SK-N-SH (cell line): ENCODE results near the gene NUP133. TPM values are rescaled to one million over a fixed set of nuclear protein-coding genes. Genes with fewer than 3 reads are reported as not detected.

Experiments used
- CTCF ChIA-PET: fragments of 300-600, 350-600 bp; formaldehyde crosslinking; extraction: SDS; loops from one replicate; lab custom pipeline; 2021; lab: Yijun Ruan, JAX
- POLR2A ChIA-PET: fragments of 350-600 bp; sonication (Branson Sonifier 250); formaldehyde crosslinking; extraction: SDS; loops from one replicate; lab custom pipeline; 2020; ENCODE audit warnings: antibody characterized with exemption, inconsistent platforms; lab: Yijun Ruan, JAX
- DNase-seq: peaks from one replicate; pipeline ENCODE4 v3.0.0; 2012
- H2AFZ ChIP-seq: fragments of 200-600 bp; sonication (generic); 2 replicates; pipeline ENCODE4 v1.8.1; 2016; ENCODE audit warnings: antibody characterized with exemption, mild to moderate bottlenecking, low read depth
- H3F3A ChIP-seq: fragments of 200-600 bp; sonication (generic); replicated peaks from 2 replicates; pipeline ENCODE3; 2016; ENCODE audit warnings: antibody characterized with exemption, mild to moderate bottlenecking; ENCODE audit not compliant: insufficient read depth
- H3K27ac ChIP-seq, 2 experiments: fragments of 200-500 bp in 1 of 2; fragments of 200-600 bp in 1 of 2; sonication (Bioruptor generic) in 1 of 2; sonication (generic), shearing (Covaris generic) in 1 of 2; 2 replicates each; pipeline versions ENCODE4 v1.5.1 to v1.6.1; 2014 to 2016; ENCODE audit warnings: low read depth in 2 of 2, inconsistent platforms in 1 of 2, low read length in 1 of 2, mild to moderate bottlenecking in 1 of 2, mixed read lengths in 1 of 2
- H3K27me3 ChIP-seq: fragments of 200-600 bp; sonication (generic), shearing (Covaris generic); 2 replicates; pipeline ENCODE4 v1.6.1; 2016; ENCODE audit warnings: mixed run types; ENCODE audit not compliant: insufficient read depth
- H3K36me3 ChIP-seq, 2 experiments: fragments of 200-500 bp in 1 of 2; fragments of 200-600 bp in 1 of 2; sonication (Bioruptor generic) in 1 of 2; sonication (generic) in 1 of 2; replicated peaks in 1 of 2; 2 replicates each; pipeline versions ENCODE3 to v1.5.1; 2014 to 2016; ENCODE audit warnings: low read length in 1 of 2, mild to moderate bottlenecking in 1 of 2; ENCODE audit not compliant: insufficient read depth in 2 of 2, control insufficient read depth in 1 of 2
- H3K4me1 ChIP-seq, 2 experiments: fragments of 200-500 bp in 1 of 2; fragments of 200-600 bp in 1 of 2; sonication (Bioruptor generic) in 1 of 2; sonication (generic), shearing (Covaris generic) in 1 of 2; 2 replicates each; pipeline versions ENCODE4 v1.5.1 to v1.6.1; 2014 to 2016; ENCODE audit warnings: low read depth in 1 of 2, low read length in 1 of 2, mixed run types in 1 of 2; ENCODE audit not compliant: insufficient read depth in 2 of 2, control insufficient read depth in 1 of 2
- H3K4me2 ChIP-seq: fragments of 200-600 bp; sonication (generic), shearing (Covaris generic); 2 replicates; pipeline ENCODE4 v1.6.1; 2017; ENCODE audit warnings: mixed run types
- H3K4me3 ChIP-seq, 2 experiments: fragments of 200-500 bp in 1 of 2; fragments of 200-600 bp in 1 of 2; sonication (Bioruptor generic) in 1 of 2; sonication (generic), shearing (Covaris generic) in 1 of 2; 2 replicates each; pipeline versions ENCODE4 v1.5.1 to v1.8.1; 2014 to 2016; ENCODE audit warnings: low read depth in 2 of 2, inconsistent platforms in 1 of 2, low read length in 1 of 2, mild to moderate bottlenecking in 1 of 2, mixed read lengths in 1 of 2, moderate library complexity in 1 of 2
- H3K79me2 ChIP-seq: fragments of 200-600 bp; sonication (generic); 2 replicates; pipeline ENCODE4 v1.8.1; 2017; ENCODE audit warnings: mild to moderate bottlenecking; ENCODE audit not compliant: insufficient read depth
- H3K9ac ChIP-seq: fragments of 200-600 bp; sonication (generic); 2 replicates; pipeline ENCODE4 v1.6.1; 2017; ENCODE audit warnings: mixed run types
- H3K9me2 ChIP-seq: fragments of 200-600 bp; sonication (generic); 2 replicates; pipeline ENCODE4 v1.6.1; 2017; ENCODE audit warnings: mixed run types
- H3K9me3 ChIP-seq: fragments of 200-600 bp; sonication (generic); 2 replicates; pipeline ENCODE4 v1.6.1; 2017; ENCODE audit warnings: mixed run types, mild to moderate bottlenecking, moderate library complexity
- H4K20me1 ChIP-seq: fragments of 200-600 bp; sonication (generic); 2 replicates; pipeline ENCODE4 v1.6.1; 2017; ENCODE audit warnings: mild to moderate bottlenecking, mixed run types; ENCODE audit not compliant: insufficient read depth
- ELF1 ChIP-seq: IDR thresholded peaks from 2 replicates; pipeline ENCODE4 v1.4.0; 2012
- EP300 ChIP-seq, 2 experiments: IDR thresholded peaks; 2 replicates each; pipeline versions ENCODE4 v1.4.0 to v1.6.1; 2012; ENCODE audit warnings: borderline replicate concordance in 1 of 2, low read depth in 1 of 2, low read length in 1 of 2
- EZH2phosphoT487 ChIP-seq: fragments of 200-600 bp; sonication (generic); IDR thresholded peaks from 2 replicates; pipeline ENCODE4 v1.6.1; 2017; ENCODE audit warnings: low read depth, mixed run types, mild to moderate bottlenecking, antibody characterized with exemption, moderate library complexity, borderline replicate concordance
- FOXJ3 ChIP-seq: sonication (generic); formaldehyde crosslinking; IDR thresholded peaks from 2 replicates; pipeline ENCODE4 v1.5.1; 2020; ENCODE audit warnings: mild to moderate bottlenecking, missing genetic modification reagents
- FOXM1 ChIP-seq: IDR thresholded peaks from 2 replicates; pipeline ENCODE4 v1.4.0; 2012; ENCODE audit warnings: low read depth, mild to moderate bottlenecking
- GABPA ChIP-seq: IDR thresholded peaks from 2 replicates; pipeline ENCODE4 v1.4.0; 2012; ENCODE audit warnings: low read depth, mild to moderate bottlenecking
- GATA2 ChIP-seq: sonication (generic); formaldehyde crosslinking; IDR thresholded peaks from 2 replicates; pipeline ENCODE4 v1.5.0; 2020; ENCODE audit warnings: mild to moderate bottlenecking, missing genetic modification reagents
- MXI1 ChIP-seq: IDR thresholded peaks from 2 replicates; pipeline ENCODE4 v1.6.1; 2012; ENCODE audit warnings: mild to moderate bottlenecking, low read depth, low read length, improper control_type of control experiment
- NFIC ChIP-seq: IDR thresholded peaks from 2 replicates; pipeline ENCODE4 v1.4.0; 2012; ENCODE audit warnings: borderline replicate concordance
- NRF1 ChIP-seq: IDR thresholded peaks from 2 replicates; pipeline ENCODE4 v1.6.1; 2012; ENCODE audit warnings: low read depth, mild to moderate bottlenecking, low read length
- POLR2AphosphoS5 ChIP-seq: IDR thresholded peaks from 2 replicates; pipeline ENCODE4 v1.6.1; 2012; ENCODE audit warnings: low read depth, low read length
- RCOR1 ChIP-seq: fragments of 150-350 bp; IDR thresholded peaks from 2 replicates; pipeline ENCODE4 v1.6.1; 2017; ENCODE audit warnings: antibody characterized with exemption, low read length
- RXRA ChIP-seq: IDR thresholded peaks from 2 replicates; pipeline ENCODE4 v1.4.0; 2012; ENCODE audit warnings: low read depth, mild to moderate bottlenecking, borderline replicate concordance
- SMC3 ChIP-seq: IDR thresholded peaks from 2 replicates; pipeline ENCODE4 v1.6.1; 2012; ENCODE audit warnings: low read depth, low read length, improper control_type of control experiment
- YY1 ChIP-seq: IDR thresholded peaks from 2 replicates; pipeline ENCODE4 v1.4.0; 2012; ENCODE audit warnings: low read depth, mild to moderate bottlenecking
- WGBS: methylation state at CpG from one replicate; pipeline ENCODE4 v1.1.6; 2017; ENCODE audit warnings: low lambda C conversion rate; 5-methylcytosine and 5-hydroxymethylcytosine counted together
- polyA plus RNA-seq, 3 experiments: library from polyadenylated mRNA; depleted of rRNA; stranded (reverse); fragments of >200 nt; gene quantifications; 2 replicates each; pipeline ENCODE4 v1.2.3, GENCODE V29; 2012
- TF ChIP-seq, protein P1 (sequence below): fragments of 150-350 bp; IDR thresholded peaks from 2 replicates; pipeline ENCODE4 v1.6.1; 2017; ENCODE audit warnings: antibody characterized with exemption, low read length, low read depth, borderline replicate concordance
- TF ChIP-seq, protein P2 (sequence below): IDR thresholded peaks from 2 replicates; pipeline ENCODE4; 2012
- TF ChIP-seq, protein P3 (sequence below): IDR thresholded peaks from 2 replicates; pipeline ENCODE4 v1.4.0; 2012; ENCODE audit warnings: low read depth
- TF ChIP-seq, protein P4 (sequence below): IDR thresholded peaks from 2 replicates; pipeline ENCODE4 v1.4.0; 2012; ENCODE audit warnings: low read depth, borderline replicate concordance

The NUP133 gene
- polyA plus RNA-seq, 1 of the 3 experiments (the other 2 are of a cell fraction) = 10.9 TPM

DNA sequence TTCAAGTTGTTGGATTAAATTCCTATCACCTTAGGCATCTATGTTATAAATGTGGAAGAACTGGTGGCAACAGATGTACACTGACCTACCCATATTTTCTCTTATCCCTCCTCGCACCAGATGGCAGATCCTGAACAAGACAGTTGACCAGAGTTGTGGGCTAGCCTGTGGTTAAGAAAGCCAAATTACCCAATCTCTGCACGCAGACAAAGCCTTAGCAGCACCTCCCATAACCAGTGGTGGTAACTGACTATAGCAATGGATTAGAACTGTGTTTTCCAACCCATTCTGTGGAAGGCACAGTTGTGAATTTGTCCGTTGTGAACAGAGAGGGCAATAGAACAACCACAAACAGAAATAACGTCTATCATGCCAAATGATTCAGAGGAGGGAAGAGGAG is 29.8 kb upstream of the NUP133 start:
- no peak overlapping the region for H2AFZ ChIP-seq
- H3F3A ChIP-seq = no peaks in the 10 kb centered on the region
- DNase-seq = no peak
- no peak overlapping the region for H3K4me2 ChIP-seq
- H4K20me1 ChIP-seq = no peaks in the 10 kb centered on the region
- CTCF ChIA-PET = interaction anchor here (1.4 kb wide), 1 partner anchor 17 kb away, joined by 4 read pairs; no protein-coding TSS in a partner anchor
- no peaks in the 10 kb centered on the region for H3K9me3 ChIP-seq
- no peak overlapping the region for H3K27ac ChIP-seq
- H3K27me3 ChIP-seq = no peaks in the 10 kb centered on the region
- no peak overlapping the region for H3K4me3 ChIP-seq
- no peaks in the 10 kb centered on the region for H3K9me2 ChIP-seq
- H3K36me3 ChIP-seq = peaks cover 31% of the 10 kb centered on the region in 2 experiments
- no peaks in the 10 kb centered on the region for H3K4me1 ChIP-seq
- H3K9ac ChIP-seq = no peak overlapping the region
- peaks cover 7% of the 10 kb centered on the region for H3K79me2 ChIP-seq
- TF ChIP-seq ELF1 = no peak
- TF ChIP-seq GABPA = no peak
- TF ChIP-seq, all 33 proteins: peak for 0
- POLR2A ChIA-PET = no interaction called here
- WGBS = 91% methylated on average over 3 of the region's 4 CpGs

DNA sequence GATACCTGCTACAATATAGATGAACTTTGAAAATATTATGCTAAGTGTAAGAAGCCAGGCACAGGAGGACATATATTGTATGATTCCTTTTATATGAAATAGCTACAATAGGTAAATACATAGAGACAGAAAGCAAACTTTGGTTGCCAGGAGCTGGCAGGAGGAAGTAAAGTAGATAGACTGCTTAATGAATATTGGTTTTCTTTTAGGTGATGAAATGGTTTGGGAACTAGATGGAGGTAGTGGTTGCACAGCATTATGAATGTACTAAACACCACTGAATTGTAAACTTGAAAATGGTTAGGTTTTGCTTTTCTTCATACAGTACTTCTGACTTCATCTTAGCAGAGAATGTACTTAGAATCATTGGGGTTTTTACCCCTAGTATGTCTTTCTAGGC is 28.8 kb upstream of the NUP133 start:
- CTCF ChIA-PET = no interaction called here
- peaks cover 31 to 36% of the 10 kb centered on the region in 2 experiments for H3K36me3 ChIP-seq
- no peaks in the 10 kb centered on the region for H4K20me1 ChIP-seq
- H3K79me2 ChIP-seq = peaks cover 7% of the 10 kb centered on the region
- H3F3A ChIP-seq = no peaks in the 10 kb centered on the region
- no peak overlapping the region for H3K9ac ChIP-seq
- no peak overlapping the region for H3K27ac ChIP-seq
- no peaks in the 10 kb centered on the region for H3K4me1 ChIP-seq
- no peak overlapping the region for H3K4me3 ChIP-seq
- DNase-seq = no peak
- no peak for TF ChIP-seq GATA2 (CRISPR knock-in tag)
- TF ChIP-seq, protein P1, sequence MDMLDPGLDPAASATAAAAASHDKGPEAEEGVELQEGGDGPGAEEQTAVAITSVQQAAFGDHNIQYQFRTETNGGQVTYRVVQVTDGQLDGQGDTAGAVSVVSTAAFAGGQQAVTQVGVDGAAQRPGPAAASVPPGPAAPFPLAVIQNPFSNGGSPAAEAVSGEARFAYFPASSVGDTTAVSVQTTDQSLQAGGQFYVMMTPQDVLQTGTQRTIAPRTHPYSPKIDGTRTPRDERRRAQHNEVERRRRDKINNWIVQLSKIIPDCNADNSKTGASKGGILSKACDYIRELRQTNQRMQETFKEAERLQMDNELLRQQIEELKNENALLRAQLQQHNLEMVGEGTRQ = no peak
- TF ChIP-seq, protein P2, sequence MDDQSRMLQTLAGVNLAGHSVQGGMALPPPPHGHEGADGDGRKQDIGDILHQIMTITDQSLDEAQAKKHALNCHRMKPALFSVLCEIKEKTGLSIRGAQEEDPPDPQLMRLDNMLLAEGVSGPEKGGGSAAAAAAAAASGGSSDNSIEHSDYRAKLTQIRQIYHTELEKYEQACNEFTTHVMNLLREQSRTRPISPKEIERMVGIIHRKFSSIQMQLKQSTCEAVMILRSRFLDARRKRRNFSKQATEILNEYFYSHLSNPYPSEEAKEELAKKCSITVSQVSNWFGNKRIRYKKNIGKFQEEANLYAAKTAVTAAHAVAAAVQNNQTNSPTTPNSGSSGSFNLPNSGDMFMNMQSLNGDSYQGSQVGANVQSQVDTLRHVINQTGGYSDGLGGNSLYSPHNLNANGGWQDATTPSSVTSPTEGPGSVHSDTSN = no peak
- TF ChIP-seq NFIC = no peak
- TF ChIP-seq, protein P3, sequence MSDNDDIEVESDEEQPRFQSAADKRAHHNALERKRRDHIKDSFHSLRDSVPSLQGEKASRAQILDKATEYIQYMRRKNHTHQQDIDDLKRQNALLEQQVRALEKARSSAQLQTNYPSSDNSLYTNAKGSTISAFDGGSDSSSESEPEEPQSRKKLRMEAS = no peak
- TF ChIP-seq RCOR1 = no peak
- TF ChIP-seq POLR2AphosphoS5 = no peak
- no peak for TF ChIP-seq FOXM1
- TF ChIP-seq, protein P4, sequence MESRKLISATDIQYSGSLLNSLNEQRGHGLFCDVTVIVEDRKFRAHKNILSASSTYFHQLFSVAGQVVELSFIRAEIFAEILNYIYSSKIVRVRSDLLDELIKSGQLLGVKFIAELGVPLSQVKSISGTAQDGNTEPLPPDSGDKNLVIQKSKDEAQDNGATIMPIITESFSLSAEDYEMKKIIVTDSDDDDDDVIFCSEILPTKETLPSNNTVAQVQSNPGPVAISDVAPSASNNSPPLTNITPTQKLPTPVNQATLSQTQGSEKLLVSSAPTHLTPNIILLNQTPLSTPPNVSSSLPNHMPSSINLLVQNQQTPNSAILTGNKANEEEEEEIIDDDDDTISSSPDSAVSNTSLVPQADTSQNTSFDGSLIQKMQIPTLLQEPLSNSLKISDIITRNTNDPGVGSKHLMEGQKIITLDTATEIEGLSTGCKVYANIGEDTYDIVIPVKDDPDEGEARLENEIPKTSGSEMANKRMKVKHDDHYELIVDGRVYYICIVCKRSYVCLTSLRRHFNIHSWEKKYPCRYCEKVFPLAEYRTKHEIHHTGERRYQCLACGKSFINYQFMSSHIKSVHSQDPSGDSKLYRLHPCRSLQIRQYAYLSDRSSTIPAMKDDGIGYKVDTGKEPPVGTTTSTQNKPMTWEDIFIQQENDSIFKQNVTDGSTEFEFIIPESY = no peak
- no peak for TF ChIP-seq EP300 (IDR thresholded peaks at IDR 0.05; ENCODE audit: borderline replicate concordance in 1 of 2, low read depth in 1 of 2, low read length in 1 of 2)
- TF ChIP-seq MXI1 = no peak
- TF ChIP-seq YY1 = no peak
- no peak for TF ChIP-seq SMC3
- no peak for TF ChIP-seq RXRA
- no peak for TF ChIP-seq EZH2phosphoT487
- TF ChIP-seq NRF1 = no peak
- no peak for TF ChIP-seq FOXJ3 (CRISPR knock-in tag)
- no peak overlapping the region for H3K4me2 ChIP-seq
- no peaks in the 10 kb centered on the region for H3K9me2 ChIP-seq
- POLR2A ChIA-PET = interaction anchor here (0.6 to 0.7 kb wide), 2 partner anchors 13 to 269 kb away, joined by 3 to 4 read pairs; no protein-coding TSS in a partner anchor
- H3K9me3 ChIP-seq = no peaks in the 10 kb centered on the region
- H3K27me3 ChIP-seq = no peaks in the 10 kb centered on the region
- no peak overlapping the region for H2AFZ ChIP-seq
